Measurements from ENCODE around the gene MACROD2.

Gene MACROD2

GRCh38 chr20:14838663-14839628, 843.6 kb downstream of the MACROD2 start:
- DNase-seq = no peak

- no peak for DNase-seq
Observed at GRCh38 chr20:14845199-14846160, 850.2 kb downstream of the MACROD2 start.

GRCh38 chr20:14848806-14849205, 853.5 kb downstream of the MACROD2 start:
- no peak for DNase-seq

GRCh38 chr20:14853079-14853478, 857.8 kb downstream of the MACROD2 start:
- DNase-seq = no peak

- DNase-seq = no peak
Observed at GRCh38 chr20:14855171-14855570, 859.9 kb downstream of the MACROD2 start.

GRCh38 chr20:14859627-14860026, 864.3 kb downstream of the MACROD2 start:
- no peak for DNase-seq

GRCh38 chr20:14860410-14860814, 865.1 kb downstream of the MACROD2 start:
- no peak for DNase-seq

- DNase-seq = no peak
Observed at GRCh38 chr20:14861028-14861699, 865.8 kb downstream of the MACROD2 start.

- DNase-seq = no peak
Observed at GRCh38 chr20:14865169-14865568, 869.9 kb downstream of the MACROD2 start.

- DNase-seq = no peak
Observed at GRCh38 chr20:14865731-14866130, 870.4 kb downstream of the MACROD2 start.

GRCh38 chr20:14866841-14867514, 871.7 kb downstream of the MACROD2 start:
- no peak for DNase-seq

GRCh38 chr20:14877301-14878028, 882.1 kb downstream of the MACROD2 start:
- DNase-seq = no peak

GRCh38 chr20:14878676-14879019, 883.3 kb downstream of the MACROD2 start:
- no peak for DNase-seq

- DNase-seq = no peak
Observed at GRCh38 chr20:14879020-14879697, 883.8 kb downstream of the MACROD2 start.

GRCh38 chr20:14879839-14880238, 884.5 kb downstream of the MACROD2 start:
- no peak for DNase-seq

GRCh38 chr20:14881518-14881917, 886.2 kb downstream of the MACROD2 start:
- DNase-seq = no peak

GRCh38 chr20:14882157-14882556, 886.8 kb downstream of the MACROD2 start:
- DNase-seq = no peak

- DNase-seq = no peak
Observed at GRCh38 chr20:14882846-14883245, 887.5 kb downstream of the MACROD2 start.

GRCh38 chr20:14883324-14883723, 888.0 kb downstream of the MACROD2 start:
- no peak for DNase-seq

GRCh38 chr20:14885661-14886060, 890.3 kb downstream of the MACROD2 start:
- no peak for DNase-seq

GRCh38 chr20:14888134-14888533, 892.8 kb downstream of the MACROD2 start:
- DNase-seq = no peak

Measured in activated effector memory CD4-positive, alpha-beta T cell treated with anti-CD3 and anti-CD28 coated beads, Interleukin-2, amount 50 U/mL, for 16 hours (primary cell).